Neural progenitor cell (in vitro differentiated cells): ENCODE measurements around the gene EYA4. TPM values are rescaled to one million over a fixed set of nuclear protein-coding genes. Genes with fewer than 3 reads are reported as not detected.

ENCODE experiments used
- DNase-seq: peaks from one replicate; pipeline ENCODE4 v3.0.0-alpha.2; 2016; ENCODE audit warnings: low spot score
- H2AFZ ChIP-seq: fragments of 200-600 bp; sonication (generic); replicated peaks from 2 replicates; pipeline ENCODE4 v1.6.1; 2016; ENCODE audit warnings: antibody characterized with exemption
- H3F3A ChIP-seq: fragments of 200-600 bp; sonication (generic); 2 replicates; pipeline ENCODE4 v1.6.1; 2016; ENCODE audit warnings: antibody characterized with exemption, low read depth
- H3K27ac ChIP-seq: fragments of 200-600 bp; sonication (generic); 2 replicates; pipeline ENCODE4 v1.5.1; 2016; ENCODE audit warnings: mild to moderate bottlenecking
- H3K27me3 ChIP-seq: fragments of 200-600 bp; sonication (generic); 2 replicates; pipeline ENCODE4 v1.6.1; 2016; ENCODE audit warnings: mild to moderate bottlenecking, moderate library complexity
- H3K36me3 ChIP-seq: fragments of 200-600 bp; sonication (generic); 2 replicates; pipeline ENCODE4 v1.5.1; 2016
- H3K4me1 ChIP-seq: fragments of 200-600 bp; sonication (generic); 2 replicates; pipeline ENCODE4 v1.6.1; 2016; ENCODE audit warnings: mixed run types
- H3K4me2 ChIP-seq: fragments of 200-600 bp; sonication (generic); 2 replicates; pipeline ENCODE4 v1.6.1; 2016
- H3K4me3 ChIP-seq: fragments of 200-600 bp; sonication (generic); 2 replicates; pipeline ENCODE4 v1.5.1; 2016
- H3K79me2 ChIP-seq: fragments of 200-600 bp; sonication (generic); 2 replicates; pipeline ENCODE4 v1.6.1; 2016; ENCODE audit warnings: low read depth
- H3K9ac ChIP-seq: fragments of 200-600 bp; sonication (generic); 2 replicates; pipeline ENCODE4 v1.6.1; 2016
- H3K9me3 ChIP-seq: fragments of 200-600 bp; sonication (generic); 2 replicates; pipeline ENCODE4 v1.5.1; 2016; ENCODE audit warnings: low read depth
- H4K20me1 ChIP-seq: fragments of 200-600 bp; sonication (generic); 2 replicates; pipeline ENCODE4 v1.6.1; 2016; ENCODE audit warnings: low read depth
- H3K27ac Mint-ChIP-seq: 3 replicates; pipeline ENCODE4 v1.8.0; 2021; ENCODE audit warnings: mixed read lengths
- H3K27me3 Mint-ChIP-seq: 2 replicates; pipeline ENCODE4 v1.8.0; 2022; ENCODE audit warnings: low read depth, mild to moderate bottlenecking, inconsistent platforms, moderate library complexity, mixed read lengths; ENCODE audit not compliant: insufficient read depth
- H3K36me3 Mint-ChIP-seq: 3 replicates; pipeline ENCODE4 v1.8.0; 2021; ENCODE audit warnings: mixed read lengths
- H3K4me1 Mint-ChIP-seq: 3 replicates; pipeline ENCODE4 v1.8.0; 2021; ENCODE audit warnings: mixed read lengths
- H3K4me3 Mint-ChIP-seq: 3 replicates; pipeline ENCODE4 v1.8.0; 2021; ENCODE audit warnings: mild to moderate bottlenecking, moderate library complexity, mixed read lengths
- H3K9me3 Mint-ChIP-seq: 3 replicates; pipeline ENCODE4 v1.8.0; 2020; ENCODE audit warnings: mixed read lengths
- EZH2 ChIP-seq: fragments of 200-600 bp; sonication (generic); IDR thresholded peaks from 2 replicates; pipeline ENCODE4 v1.6.1; 2017; ENCODE audit warnings: antibody characterized with exemption, mild to moderate bottlenecking, moderate library complexity
- EZH2phosphoT487 ChIP-seq: fragments of 200-600 bp; sonication (generic); IDR thresholded peaks from 2 replicates; pipeline ENCODE4 v1.6.1; 2017; ENCODE audit warnings: antibody characterized with exemption
- total RNA-seq: library from RNA; depleted of rRNA; stranded (reverse); fragments of >200 nt; gene quantifications from 2 replicates; pipeline ENCODE4 v1.2.3, GENCODE V29; 2015; ENCODE audit warnings: low replicate concordance
- TF ChIP-seq, protein P1 (sequence below): fragments of 200-600 bp; sonication (generic); IDR thresholded peaks from 2 replicates; pipeline ENCODE4 v1.5.1; 2017; ENCODE audit warnings: antibody characterized with exemption, mild to moderate bottlenecking

Gene EYA4
- total RNA-seq, 1 donor from 2014 or later: 2.4 TPM

DNA sequence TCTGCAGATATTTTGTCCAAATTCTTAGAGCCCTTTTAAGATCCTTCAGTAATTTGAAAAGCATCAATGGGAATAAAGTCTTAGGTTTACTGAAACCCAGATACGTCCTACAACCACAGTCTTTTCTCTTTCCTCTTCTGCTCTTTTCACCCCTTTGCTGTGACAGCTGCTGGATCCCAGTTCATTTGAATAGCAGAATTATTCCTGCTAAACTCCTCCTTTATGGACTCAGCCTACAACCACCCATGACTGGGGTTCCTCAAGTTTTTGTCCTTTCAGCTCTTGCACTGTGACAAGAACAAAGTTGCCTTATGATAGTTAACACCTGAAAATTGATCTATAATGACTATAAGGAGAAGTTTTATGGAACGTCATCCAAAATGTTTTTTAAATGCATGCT is 237.5 kb downstream of the EYA4 start:
- no peak overlapping the region for H3K4me3 Mint-ChIP-seq
- no peaks in the 10 kb centered on the region for H3K36me3 Mint-ChIP-seq
- DNase-seq: no peak

DNA sequence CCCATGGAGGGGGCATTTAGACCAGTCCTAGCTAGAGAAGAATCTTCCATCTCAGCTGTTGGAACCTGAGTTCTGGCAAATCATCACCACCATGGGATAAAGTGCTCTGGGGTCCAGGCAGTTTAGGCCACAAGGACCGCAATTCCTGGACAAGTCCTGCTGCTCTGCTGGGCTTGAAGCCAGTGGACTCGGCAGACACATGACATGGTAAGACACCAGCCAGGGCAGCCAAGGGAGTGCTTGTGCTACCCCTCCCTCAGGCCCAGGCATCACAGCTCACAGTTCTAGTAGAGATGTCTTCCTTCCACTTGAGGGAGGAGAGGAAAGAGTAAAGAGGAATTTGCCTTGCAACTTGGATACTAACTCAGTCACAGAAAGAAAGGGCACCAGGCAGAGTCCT is 246.0 kb downstream of the EYA4 start:
- Mint-ChIP-seq H3K27ac (no peak overlapping the region), H3K9me3 (peaks cover 3% of the 10 kb centered on the region), H3K27me3 (no peaks in the 10 kb centered on the region), H3K4me1 (no peaks in the 10 kb centered on the region), H3K36me3 (no peaks in the 10 kb centered on the region), H3K4me3 (no peak overlapping the region)
- Histone ChIP-seq H3K79me2 (no peaks in the 10 kb centered on the region), H3K27me3 (no peaks in the 10 kb centered on the region), H3K4me2 (no peak overlapping the region), H3F3A (no peaks in the 10 kb centered on the region), H3K27ac (no peak overlapping the region), H3K4me3 (no peak overlapping the region), H2AFZ (no peak overlapping the region), H4K20me1 (no peaks in the 10 kb centered on the region), H3K9ac (no peak overlapping the region), H3K4me1 (no peaks in the 10 kb centered on the region), H3K36me3 (no peaks in the 10 kb centered on the region), H3K9me3 (no peaks in the 10 kb centered on the region)
- TF ChIP-seq EZH2 (no peak), EZH2phosphoT487 (no peak)
- TF ChIP-seq, protein P1, sequence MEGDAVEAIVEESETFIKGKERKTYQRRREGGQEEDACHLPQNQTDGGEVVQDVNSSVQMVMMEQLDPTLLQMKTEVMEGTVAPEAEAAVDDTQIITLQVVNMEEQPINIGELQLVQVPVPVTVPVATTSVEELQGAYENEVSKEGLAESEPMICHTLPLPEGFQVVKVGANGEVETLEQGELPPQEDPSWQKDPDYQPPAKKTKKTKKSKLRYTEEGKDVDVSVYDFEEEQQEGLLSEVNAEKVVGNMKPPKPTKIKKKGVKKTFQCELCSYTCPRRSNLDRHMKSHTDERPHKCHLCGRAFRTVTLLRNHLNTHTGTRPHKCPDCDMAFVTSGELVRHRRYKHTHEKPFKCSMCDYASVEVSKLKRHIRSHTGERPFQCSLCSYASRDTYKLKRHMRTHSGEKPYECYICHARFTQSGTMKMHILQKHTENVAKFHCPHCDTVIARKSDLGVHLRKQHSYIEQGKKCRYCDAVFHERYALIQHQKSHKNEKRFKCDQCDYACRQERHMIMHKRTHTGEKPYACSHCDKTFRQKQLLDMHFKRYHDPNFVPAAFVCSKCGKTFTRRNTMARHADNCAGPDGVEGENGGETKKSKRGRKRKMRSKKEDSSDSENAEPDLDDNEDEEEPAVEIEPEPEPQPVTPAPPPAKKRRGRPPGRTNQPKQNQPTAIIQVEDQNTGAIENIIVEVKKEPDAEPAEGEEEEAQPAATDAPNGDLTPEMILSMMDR: no peak
- no peak for DNase-seq

More for the DNA sequence above, 237.5 kb downstream of the EYA4 start:
- TF ChIP-seq, protein P1: no peak
- no peak for TF ChIP-seq EZH2phosphoT487
- no peak for TF ChIP-seq EZH2
- H3F3A ChIP-seq: no peaks in the 10 kb centered on the region
- H3K4me1 ChIP-seq: no peaks in the 10 kb centered on the region
- H3K9me3 ChIP-seq: no peaks in the 10 kb centered on the region
- no peaks in the 10 kb centered on the region for H4K20me1 ChIP-seq
- no peaks in the 10 kb centered on the region for H3K36me3 ChIP-seq
- H3K79me2 ChIP-seq: no peaks in the 10 kb centered on the region
- no peak overlapping the region for H3K9ac ChIP-seq
- H3K9me3 Mint-ChIP-seq: no peaks in the 10 kb centered on the region
- peaks cover 4% of the 10 kb centered on the region for H3K27me3 Mint-ChIP-seq
- H3K4me1 Mint-ChIP-seq: no peaks in the 10 kb centered on the region
- H3K27me3 ChIP-seq: no peaks in the 10 kb centered on the region
- H3K4me3 ChIP-seq: no peak overlapping the region
- no peak overlapping the region for H3K27ac ChIP-seq
- H2AFZ ChIP-seq: no peak overlapping the region
- no peak overlapping the region for H3K27ac Mint-ChIP-seq
- H3K4me2 ChIP-seq: no peak overlapping the region

DNA sequence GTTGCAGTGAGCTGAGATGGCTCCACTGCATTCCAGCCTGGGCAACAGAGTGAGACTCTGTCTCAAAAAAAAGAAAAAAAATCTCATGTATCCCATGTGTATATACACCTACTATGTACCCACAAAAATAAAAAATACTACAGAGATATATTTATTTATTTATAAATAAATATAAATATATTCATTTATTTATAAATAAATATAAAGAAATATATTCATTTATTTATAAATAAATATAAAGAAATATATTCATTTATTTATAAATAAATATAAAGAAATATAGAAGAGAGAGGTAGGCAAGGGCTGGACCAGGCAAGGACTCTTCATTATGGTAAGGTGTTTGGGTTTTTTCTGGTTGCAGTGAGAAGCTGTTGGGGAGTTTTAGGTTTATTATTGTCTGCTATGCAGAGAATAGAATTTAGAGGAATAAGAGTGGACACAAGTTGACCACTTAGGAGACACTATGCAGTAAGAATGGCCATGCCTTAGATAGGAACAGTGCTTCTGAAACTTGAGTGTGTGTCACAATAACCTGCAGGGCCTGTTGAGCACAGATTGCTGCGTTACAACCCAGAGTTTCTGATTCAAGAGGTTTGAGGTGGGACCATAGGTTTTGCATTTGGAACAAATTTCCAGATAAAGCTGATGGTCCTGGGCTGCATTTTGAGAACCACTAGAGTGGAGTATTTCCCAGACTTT is 254.2 kb downstream of the EYA4 start:
- TF ChIP-seq, protein P1: no peak
- TF ChIP-seq EZH2phosphoT487 (no peak), EZH2 (no peak)
- Histone ChIP-seq H3K36me3 (no peaks in the 10 kb centered on the region), H3K9me3 (no peaks in the 10 kb centered on the region)

More for the DNA sequence above, 254.2 kb downstream of the EYA4 start:
- H3K36me3 Mint-ChIP-seq: no peaks in the 10 kb centered on the region
- no peaks in the 10 kb centered on the region for H3K27me3 Mint-ChIP-seq
- H3K27ac ChIP-seq: no peak overlapping the region
- no peak overlapping the region for H3K4me3 ChIP-seq
- no peaks in the 10 kb centered on the region for H3K4me1 Mint-ChIP-seq
- DNase-seq: no peak
- no peak overlapping the region for H3K9ac ChIP-seq
- H3K79me2 ChIP-seq: no peaks in the 10 kb centered on the region
- H3K27ac Mint-ChIP-seq: no peak overlapping the region
- no peaks in the 10 kb centered on the region for H3K4me1 ChIP-seq
- H3K9me3 Mint-ChIP-seq: peaks cover 11% of the 10 kb centered on the region
- no peak overlapping the region for H3K4me3 Mint-ChIP-seq
- H2AFZ ChIP-seq: no peak overlapping the region
- H3K27me3 ChIP-seq: no peaks in the 10 kb centered on the region
- H4K20me1 ChIP-seq: no peaks in the 10 kb centered on the region
- H3K4me2 ChIP-seq: no peak overlapping the region
- H3F3A ChIP-seq: no peaks in the 10 kb centered on the region
